Kidney (tissue), 14 donors: ENCODE results near the gene CD180. TPM values are rescaled to one million over a fixed set of nuclear protein-coding genes. Genes with fewer than 3 reads are reported as not detected.

Experiments
- DNase-seq, 5 donors: peaks; one replicate each; pipeline ENCODE4 v3.0.0-alpha.2; 2013 to 2020
- FAIRE-seq: peaks from 2 replicates; lab custom pipeline; 2012; peaks lifted over from hg19 to GRCh38; lab: Jason Lieb, UNC
- H3K27ac ChIP-seq, 2 donors: one replicate each; pipeline ENCODE4 v1.7.0; 2013; ENCODE audit warnings: low read depth in 2 of 2, low read length in 2 of 2, inconsistent platforms in 1 of 2
- H3K27me3 ChIP-seq: one replicate; pipeline ENCODE4 v1.7.1; 2013; ENCODE audit warnings: low read length, inconsistent platforms; ENCODE audit not compliant: control insufficient read depth, insufficient read depth
- H3K36me3 ChIP-seq, 3 donors: one replicate each; pipeline versions ENCODE4 v1.7.0 to v1.7.1; 2013; ENCODE audit warnings: low read length in 3 of 3, control low read depth in 1 of 3, inconsistent platforms in 1 of 3; ENCODE audit not compliant: insufficient read depth in 3 of 3, control insufficient read depth in 2 of 3
- H3K4me1 ChIP-seq, 3 donors: one replicate each; pipeline versions ENCODE4 v1.7.0 to v1.7.1; 2013; ENCODE audit warnings: low read length in 3 of 3, inconsistent platforms in 1 of 3, low read depth in 1 of 3; ENCODE audit not compliant: control insufficient read depth in 2 of 3, insufficient read depth in 2 of 3
- H3K4me3 ChIP-seq, 3 donors: one replicate each; pipeline versions ENCODE4 v1.7.0 to v1.8.1; 2013; ENCODE audit warnings: low read length in 3 of 3, control low read depth in 1 of 3, inconsistent platforms in 1 of 3
- H3K9ac ChIP-seq, 3 donors: one replicate each; pipeline versions ENCODE4 v1.7.0 to v1.7.1; 2013; ENCODE audit warnings: low read length in 3 of 3, control low read depth in 1 of 3, inconsistent platforms in 1 of 3
- H3K9me3 ChIP-seq, 3 donors: one replicate each; pipeline versions ENCODE4 v1.7.0 to v1.7.1; 2013; ENCODE audit warnings: low read length in 3 of 3, control low read depth in 1 of 3, inconsistent platforms in 1 of 3; ENCODE audit not compliant: control insufficient read depth in 2 of 3, insufficient read depth in 1 of 3
- intact Hi-C: fragments of 100-400 bp; cut with DNase I; formaldehyde crosslinking; loops from one replicate; pipeline ENCODE4 v1.11.1; 2022
- polyA plus RNA-seq: library from polyadenylated mRNA; stranded (reverse); fragments of 350-450 nt; fragmentation: Illumina TruSeq; extraction: RNeasy Lipid Tissue Mini Kit (QIAGEN cat#74804); gene quantifications from one replicate; pipeline ENCODE4 v1.2.3, GENCODE V29; 2014; ENCODE audit warnings: low read depth, low replicate concordance; ENCODE audit not compliant: insufficient read depth
- total RNA-seq: library from RNA; stranded (reverse); fragmentation: NEBNext Ultra II Directional; extraction: Animal tissue kit (Norgen Biotek cat#: 25700); gene quantifications from one replicate; pipeline ENCODE4 v1.2.1, GENCODE V29; 2021
- TF ChIP-seq, protein P1 (sequence below): IDR thresholded peaks from 3 replicates; pipeline ENCODE4 v1.5.1; 2012; ENCODE audit warnings: mild to moderate bottlenecking, moderate library complexity, borderline replicate concordance; ENCODE audit not compliant: insufficient read depth; ENCODE audit errors: extremely low read depth
- donor health status: control.
- donor health status: control.
- donor health status: control.
- donor health status: control.
- donor health status: control.
- donor health status: DM: yes; HTN: yes; CAD: no.
- donor health status: Normal renal cell carcinoma (clear cell type).

The CD180 gene
- total and polyA plus RNA-seq, 2 donors from 2014 or later: 0.28 to 3.3 TPM

DNA sequence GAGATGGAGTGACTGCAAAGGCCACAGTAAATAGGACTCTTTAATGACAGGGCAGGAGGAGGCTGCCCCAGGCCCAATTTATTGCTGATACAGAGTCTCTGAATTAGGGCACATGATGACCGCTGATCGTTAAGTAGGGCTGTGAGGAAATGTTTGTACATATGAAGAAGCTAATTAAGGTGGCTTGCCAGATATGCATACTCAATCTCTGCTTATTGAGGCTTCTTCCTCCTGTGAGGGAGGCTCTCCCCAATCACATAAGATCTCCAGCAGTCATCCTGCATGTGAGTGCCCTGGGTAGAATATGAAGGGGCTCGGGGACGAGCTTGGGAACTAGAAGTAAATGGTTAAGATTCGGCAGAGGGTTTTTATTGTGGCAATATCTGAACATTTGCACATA lies 8.2 kb upstream of the CD180 start:
- intact Hi-C loops: no loop called here
- Histone ChIP-seq H3K9ac (no peak overlapping the region), H3K9me3 (no peaks in the 10 kb centered on the region), H3K36me3 (no peaks in the 10 kb centered on the region), H3K27me3 (no peaks in the 10 kb centered on the region), H3K27ac (no peak overlapping the region), H3K4me1 (peaks cover 0 to 5% (median 0%) of the 10 kb centered on the region in 3 donors), H3K4me3 (no peak overlapping the region)
- TF ChIP-seq, protein P1, sequence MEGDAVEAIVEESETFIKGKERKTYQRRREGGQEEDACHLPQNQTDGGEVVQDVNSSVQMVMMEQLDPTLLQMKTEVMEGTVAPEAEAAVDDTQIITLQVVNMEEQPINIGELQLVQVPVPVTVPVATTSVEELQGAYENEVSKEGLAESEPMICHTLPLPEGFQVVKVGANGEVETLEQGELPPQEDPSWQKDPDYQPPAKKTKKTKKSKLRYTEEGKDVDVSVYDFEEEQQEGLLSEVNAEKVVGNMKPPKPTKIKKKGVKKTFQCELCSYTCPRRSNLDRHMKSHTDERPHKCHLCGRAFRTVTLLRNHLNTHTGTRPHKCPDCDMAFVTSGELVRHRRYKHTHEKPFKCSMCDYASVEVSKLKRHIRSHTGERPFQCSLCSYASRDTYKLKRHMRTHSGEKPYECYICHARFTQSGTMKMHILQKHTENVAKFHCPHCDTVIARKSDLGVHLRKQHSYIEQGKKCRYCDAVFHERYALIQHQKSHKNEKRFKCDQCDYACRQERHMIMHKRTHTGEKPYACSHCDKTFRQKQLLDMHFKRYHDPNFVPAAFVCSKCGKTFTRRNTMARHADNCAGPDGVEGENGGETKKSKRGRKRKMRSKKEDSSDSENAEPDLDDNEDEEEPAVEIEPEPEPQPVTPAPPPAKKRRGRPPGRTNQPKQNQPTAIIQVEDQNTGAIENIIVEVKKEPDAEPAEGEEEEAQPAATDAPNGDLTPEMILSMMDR: no peak
- DNase-seq (no peak), FAIRE-seq (no peak)

DNA sequence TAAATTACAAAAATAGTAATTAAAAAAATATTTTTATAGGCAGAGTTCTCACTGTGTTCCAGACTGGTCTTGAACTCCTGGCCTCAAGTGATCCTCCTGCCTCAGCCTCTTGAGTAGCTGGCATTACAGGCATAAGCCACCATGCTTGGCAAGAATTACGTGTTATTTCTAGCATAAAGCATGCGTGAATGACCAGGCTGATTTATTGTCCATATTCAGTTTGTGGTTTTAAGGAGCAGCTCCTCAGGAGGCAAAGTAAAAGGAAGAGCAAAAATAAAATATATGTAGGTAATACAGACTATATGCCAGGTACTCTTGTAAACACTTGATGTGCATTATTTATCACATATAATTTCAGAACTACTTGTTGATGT lies 7.1 kb upstream of the CD180 start:
- intact Hi-C loops: no loop called here
- H3K36me3 ChIP-seq: no peaks in the 10 kb centered on the region
- FAIRE-seq (no peak), DNase-seq (no peak)
- H3K9me3 ChIP-seq: no peaks in the 10 kb centered on the region
- no peaks in the 10 kb centered on the region for H3K4me1 ChIP-seq
- no peak overlapping the region for H3K4me3 ChIP-seq
- H3K9ac ChIP-seq: no peak overlapping the region
- H3K27me3 ChIP-seq: no peaks in the 10 kb centered on the region
- TF ChIP-seq, protein P1: no peak
- H3K27ac ChIP-seq: no peak overlapping the region

DNA sequence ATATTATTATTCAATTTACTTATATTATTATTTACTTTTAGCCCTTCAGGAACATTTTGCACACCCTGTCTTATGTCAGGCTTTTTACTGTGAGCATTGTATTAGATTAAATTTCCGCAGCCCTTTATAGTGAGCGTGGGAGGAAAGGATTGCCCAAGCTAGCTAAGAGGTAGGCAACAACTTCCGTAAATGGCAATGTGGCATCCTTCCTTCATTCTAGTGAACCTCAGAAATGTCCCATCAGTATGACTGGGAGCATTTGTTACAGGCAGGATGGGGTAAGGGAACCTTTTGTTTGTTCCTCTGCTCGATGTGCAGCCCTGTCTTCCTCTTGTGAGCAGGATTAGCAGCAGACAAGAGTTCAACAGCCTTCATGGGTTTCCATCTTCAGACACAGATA lies 6.2 kb upstream of the CD180 start:
- no peak overlapping the region for H3K9ac ChIP-seq
- H3K36me3 ChIP-seq: no peaks in the 10 kb centered on the region
- H3K9me3 ChIP-seq: no peaks in the 10 kb centered on the region
- H3K27ac ChIP-seq: no peak overlapping the region
- H3K4me1 ChIP-seq: no peaks in the 10 kb centered on the region
- intact Hi-C loops: no loop called here
- H3K27me3 ChIP-seq: no peaks in the 10 kb centered on the region
- no peak overlapping the region for H3K4me3 ChIP-seq
- no peak for FAIRE-seq
- TF ChIP-seq, protein P1: no peak
- DNase-seq: no peak

DNA sequence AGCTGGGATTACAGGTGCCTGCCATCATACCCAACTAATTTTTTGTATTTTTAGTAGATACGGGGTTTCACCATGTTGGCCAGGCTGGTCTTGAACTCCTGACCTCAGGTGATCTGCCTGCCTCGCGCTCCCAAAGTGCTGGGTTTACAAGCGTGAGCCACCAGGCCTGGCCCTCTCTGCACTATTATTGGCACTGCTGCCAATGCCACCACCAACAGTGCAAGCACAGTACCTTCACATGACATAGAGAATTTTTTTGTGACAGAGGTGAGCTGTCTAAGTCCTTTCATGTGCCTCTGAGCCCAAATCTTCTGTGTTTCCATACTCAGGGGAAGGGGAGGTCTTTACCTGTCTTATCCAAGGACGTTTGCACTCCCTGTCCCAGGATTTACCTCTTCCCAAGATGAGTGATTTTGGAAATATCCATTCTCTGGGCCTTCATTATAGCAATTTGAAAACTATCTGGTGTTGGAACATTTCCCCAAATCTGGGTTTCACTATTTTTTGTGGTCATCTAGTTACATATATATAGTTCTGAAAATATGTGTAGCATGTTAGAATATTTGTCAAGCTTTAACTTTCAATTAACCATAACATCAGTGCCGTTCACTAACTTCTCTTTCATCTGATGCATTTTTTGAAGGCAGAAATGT lies 5.4 kb upstream of the CD180 start:
- no peak overlapping the region for H3K27ac ChIP-seq
- FAIRE-seq (no peak), DNase-seq (no peak)
- no peaks in the 10 kb centered on the region for H3K36me3 ChIP-seq
- no peaks in the 10 kb centered on the region for H3K4me1 ChIP-seq
- H3K9me3 ChIP-seq: no peaks in the 10 kb centered on the region
- no peaks in the 10 kb centered on the region for H3K27me3 ChIP-seq
- H3K9ac ChIP-seq: no peak overlapping the region
- TF ChIP-seq, protein P1: no peak
- no peak overlapping the region for H3K4me3 ChIP-seq
- intact Hi-C loops: no loop called here
